Uterus (tissue), 4 donors: ENCODE data around the gene LTBP4. TPM values are rescaled to one million over a fixed set of nuclear protein-coding genes. Genes with fewer than 3 reads are reported as not detected.
A peak's percentile ranks its signal among the peaks of the same experiment; 100 is the strongest.
"Not testable (repeated sequence)": the region's sequence is repeated elsewhere in the genome, so short reads cannot be mapped to it uniquely, and the experiment has no call there.

Experiments
- DNase-seq, 2 donors: peaks; one replicate each; pipeline ENCODE4 v3.0.0-alpha.2; 2019 to 2020
- H3K27ac ChIP-seq, 2 donors: fragments of 200-600 bp; sonication (generic); 1 replicate in 1 of 2; 2 replicates in 1 of 2; pipeline ENCODE4 v1.5.1; 2016 to 2018
- H3K27me3 ChIP-seq, 2 donors: fragments of 200-600 bp; sonication (generic); one replicate each; pipeline ENCODE4 v1.5.1; 2018 to 2019; ENCODE audit warnings: control low read depth in 1 of 2
- H3K36me3 ChIP-seq, 2 donors: fragments of 200-600 bp; sonication (generic); one replicate each; pipeline ENCODE4 v1.5.1; 2019; ENCODE audit warnings: control low read depth in 1 of 2
- H3K4me1 ChIP-seq, 2 donors: fragments of 200-600 bp; sonication (generic); one replicate each; pipeline ENCODE4 v1.5.1; 2018 to 2019; ENCODE audit warnings: control low read depth in 1 of 2
- H3K4me3 ChIP-seq, 2 donors: fragments of 200-600 bp; sonication (generic); 1 replicate in 1 of 2; 2 replicates in 1 of 2; pipeline ENCODE4 v1.5.1; 2018 to 2019; ENCODE audit warnings: mild to moderate bottlenecking in 1 of 2
- H3K9me3 ChIP-seq, 2 donors: fragments of 200-600 bp; sonication (generic); one replicate each; pipeline ENCODE4 v1.5.1; 2019; ENCODE audit warnings: control low read depth in 1 of 2
- CTCF ChIP-seq, 4 experiments: fragments of 200-600 bp in 2 of 4; fragments of 450-650 bp in 2 of 4; sonication (generic) in 2 of 4; IDR thresholded peaks; one replicate each; pipeline ENCODE4 v1.5.1; 2016 to 2019; ENCODE audit warnings: antibody characterized with exemption in 4 of 4, mild to moderate bottlenecking in 2 of 4, moderate library complexity in 1 of 4
- POLR2A ChIP-seq, 2 donors: fragments of 450-650 bp; IDR thresholded peaks; one replicate each; pipeline ENCODE4 v1.6.1; 2016; ENCODE audit warnings: antibody characterized with exemption in 2 of 2, mild to moderate bottlenecking in 1 of 2, moderate library complexity in 1 of 2
- intact Hi-C: fragments of 100-400 bp; cut with DNase I; formaldehyde crosslinking; loops from one replicate; pipeline ENCODE4 v1.15.1; 2023; ENCODE audit warnings: low total_unique reads
- total RNA-seq, 4 donors: library from RNA; depleted of rRNA in 3 of 4; stranded (reverse); fragments of >200 nt in 3 of 4; gene quantifications; one replicate each; pipeline versions ENCODE4 v1.1.0 to v1.2.4, GENCODE V29; 2014 to 2023
- donor health status: DM: yes; HTN: yes; CAD: no.

The LTBP4 gene
- total RNA-seq, 4 donors from 2014 or later = 163 to 1,000 (median 501) TPM

DNA sequence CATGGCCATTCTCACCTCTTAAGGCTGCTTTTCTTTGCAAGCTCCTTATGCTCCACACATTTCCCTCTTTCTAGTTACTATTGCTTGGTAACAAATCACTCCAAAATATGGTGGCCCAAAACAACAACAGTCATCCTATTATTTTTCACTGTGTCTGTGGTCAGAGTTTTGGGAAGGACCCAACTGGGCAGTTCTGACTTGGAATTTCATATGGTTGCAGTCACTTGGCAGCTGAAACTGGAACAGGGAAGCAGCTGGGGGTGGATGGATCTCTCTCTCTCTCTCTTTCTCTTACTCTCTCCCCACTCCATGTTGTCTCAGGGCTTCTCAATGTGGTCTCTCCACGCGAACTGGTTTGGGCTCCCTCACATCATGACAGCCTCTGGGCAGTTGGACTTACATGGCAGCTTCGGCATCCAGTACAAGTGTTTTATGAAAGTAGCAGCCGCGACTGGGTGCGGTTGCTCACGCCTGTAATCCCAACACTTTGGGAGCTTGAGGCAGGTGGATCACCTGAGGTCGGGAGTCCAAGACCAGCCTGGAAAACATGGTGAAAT is 49.7 kb downstream of the LTBP4 start:
- Histone ChIP-seq H3K4me3 (no peak overlapping the region), H3K27me3 (no peaks in the 10 kb centered on the region), H3K36me3 (no peaks in the 10 kb centered on the region), H3K9me3 (no peaks in the 10 kb centered on the region), H3K4me1 (peaks cover 0 to 5% of the 10 kb centered on the region in 2 donors), H3K27ac (peak overlapping the region; percentile 28 to 74)
- no peak for TF ChIP-seq POLR2A (IDR thresholded peaks at IDR 0.05)
- no peak for TF ChIP-seq CTCF (IDR thresholded peaks at IDR 0.05)
- intact Hi-C loops = no loop called here
- DNase-seq = peak in 1 of 2 donors; percentile 72

DNA sequence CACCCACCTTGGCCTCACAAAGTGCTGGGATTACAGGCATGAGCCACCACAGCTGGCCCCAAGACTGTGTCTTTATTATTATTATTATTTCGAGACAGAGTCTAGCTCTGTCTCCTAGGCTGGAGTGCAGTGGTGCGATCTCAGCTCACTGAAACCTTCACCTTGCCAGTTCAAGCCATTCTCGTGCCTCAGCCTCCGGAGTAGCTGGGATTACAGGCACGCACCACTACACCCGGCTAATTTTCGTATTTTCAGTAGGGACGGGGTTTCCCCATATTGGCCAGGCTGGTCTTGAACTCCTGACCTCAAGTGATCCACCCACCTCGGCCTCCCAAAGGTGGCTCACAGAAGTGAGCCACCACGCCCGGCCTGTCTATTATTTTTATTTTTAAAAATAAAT is 51.1 kb downstream of the LTBP4 start:
- DNase-seq, H3K4me1 ChIP-seq, H3K36me3 ChIP-seq, H3K27me3 ChIP-seq, H3K9me3 ChIP-seq, intact Hi-C loops, H3K4me3 ChIP-seq: not testable (repeated sequence)
- H3K27ac ChIP-seq = peak overlapping the region; percentile 0 to 28

- H3K4me1 ChIP-seq, H3K4me3 ChIP-seq, H3K9me3 ChIP-seq, H3K36me3 ChIP-seq, H3K27ac ChIP-seq, H3K27me3 ChIP-seq, intact Hi-C loops, DNase-seq: not testable (repeated sequence)
These were observed 54.5 kb downstream of the LTBP4 start for GRCh38 chr19:40655684-40656083.

- intact Hi-C loops = no loop called here
- no peak overlapping the region for H3K4me3 ChIP-seq
- no peak for DNase-seq
- no peaks in the 10 kb centered on the region for H3K4me1 ChIP-seq
- H3K27me3 ChIP-seq = no peaks in the 10 kb centered on the region
- TF ChIP-seq POLR2A (IDR thresholded peaks at IDR 0.05) (no peak), CTCF (IDR thresholded peaks at IDR 0.05) (no peak)
- no peaks in the 10 kb centered on the region for H3K9me3 ChIP-seq
- no peaks in the 10 kb centered on the region for H3K36me3 ChIP-seq
- no peak overlapping the region for H3K27ac ChIP-seq
These were observed 56.9 kb downstream of the LTBP4 start for GRCh38 chr19:40658031-40658430.

GRCh38 chr19:40659116-40659515 is 57.9 kb downstream of the LTBP4 start:
- intact Hi-C loops = no loop called here
- H3K36me3 ChIP-seq = no peaks in the 10 kb centered on the region
- H3K27me3 ChIP-seq = no peaks in the 10 kb centered on the region
- H3K4me3 ChIP-seq = no peak overlapping the region
- no peak overlapping the region for H3K27ac ChIP-seq
- no peaks in the 10 kb centered on the region for H3K4me1 ChIP-seq
- H3K9me3 ChIP-seq = no peaks in the 10 kb centered on the region
- TF ChIP-seq POLR2A (IDR thresholded peaks at IDR 0.05) = no peak
- TF ChIP-seq CTCF (IDR thresholded peaks at IDR 0.05) = no peak
- DNase-seq = no peak

DNA sequence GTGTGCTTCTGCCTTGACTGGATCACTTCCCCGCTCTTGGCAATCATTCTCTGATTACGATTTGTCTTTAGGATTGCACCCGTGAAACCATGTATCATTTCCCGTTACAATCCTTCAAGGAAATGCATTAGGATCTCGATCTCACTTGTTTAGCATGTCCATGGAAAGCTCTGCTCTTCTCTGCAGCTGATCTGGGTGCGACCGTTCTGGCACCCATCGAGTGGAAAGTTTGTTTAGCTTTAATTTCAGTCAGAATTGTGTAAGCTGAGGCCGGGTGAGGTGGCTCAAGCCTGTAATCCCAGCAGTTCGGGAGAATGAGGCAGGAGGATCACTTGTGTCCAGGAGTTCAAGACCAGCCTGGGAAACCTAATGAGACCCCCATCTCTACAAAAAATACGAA is 58.4 kb downstream of the LTBP4 start:
- no peak overlapping the region for H3K27ac ChIP-seq
- intact Hi-C loops = no loop called here
- no peaks in the 10 kb centered on the region for H3K4me1 ChIP-seq
- no peaks in the 10 kb centered on the region for H3K9me3 ChIP-seq
- no peaks in the 10 kb centered on the region for H3K27me3 ChIP-seq
- no peak overlapping the region for H3K4me3 ChIP-seq
- no peak for DNase-seq
- H3K36me3 ChIP-seq = no peaks in the 10 kb centered on the region
- TF ChIP-seq POLR2A (IDR thresholded peaks at IDR 0.05) (no peak), CTCF (IDR thresholded peaks at IDR 0.05) (no peak)
